ENCODE results near the gene ARHGAP8.

DNA sequence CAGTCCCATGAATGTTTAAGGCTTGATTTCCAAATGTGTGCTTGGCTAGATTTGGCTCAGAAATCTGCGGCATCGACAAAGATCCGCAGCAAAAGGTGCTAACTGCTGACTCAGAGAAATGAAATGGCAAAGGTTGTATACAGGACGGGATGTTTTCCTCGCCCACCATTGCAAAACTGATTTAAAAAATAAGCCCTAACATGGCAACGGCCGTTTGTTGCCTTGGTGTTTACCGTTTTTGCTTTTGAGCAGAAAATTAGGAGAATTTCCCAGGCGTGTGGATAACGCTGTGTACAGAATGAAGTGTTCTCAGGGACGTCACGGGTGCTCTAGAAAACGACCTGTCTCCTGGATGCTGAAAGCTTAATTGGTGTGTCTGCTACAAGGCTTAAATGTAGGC is 70.2 kb downstream of the ARHGAP8 start:
- no peak for TF ChIP-seq CTCF (IDR thresholded peaks at IDR 0.05 in 8 of 11, conservative IDR thresholded peaks at IDR 0.05 in 3 of 11)
- no peak for TF ChIP-seq POLR2AphosphoS5 (IDR thresholded peaks at IDR 0.05)
- TF ChIP-seq POLR2A (IDR thresholded peaks at IDR 0.05) = no peak
